GM10248 (cell line): ENCODE measurements around the gene PRKG1.

Source experiments
- CTCF ChIA-PET: fragments of 300-600 bp; sonication (Branson Sonifier 250); formaldehyde crosslinking; extraction: SDS; loops from one replicate; lab custom pipeline; 2021; ENCODE audit warnings: antibody characterized with exemption; lab: Yijun Ruan, JAX
- POLR2A ChIA-PET: fragments of 350-650 bp; sonication (Branson Sonifier 250); formaldehyde crosslinking; extraction: SDS; loops from one replicate; lab custom pipeline; 2020; ENCODE audit warnings: antibody characterized with exemption; lab: Yijun Ruan, JAX
- DNase-seq: peaks from one replicate; pipeline ENCODE4 v3.0.0; 2012; ENCODE audit errors: extremely low spot score
- CTCF ChIP-seq: IDR thresholded peaks from 2 replicates; pipeline ENCODE4 v1.5.1; 2012; ENCODE audit warnings: mild to moderate bottlenecking, low read depth; ENCODE audit errors: extremely low read depth, missing control alignments, control extremely low read depth

Gene PRKG1

GRCh38 chr10:51700228-51700817, 626.0 kb downstream of the PRKG1 start:
- DNase-seq, result no peak
- no peak for TF ChIP-seq CTCF
- ChIA-PET CTCF (interaction anchor here (0.8 to 1.0 kb wide), 2 partner anchors 13 to 18 kb away, joined by 3 read pairs; no protein-coding TSS in a partner anchor), POLR2A (no interaction called here)

GRCh38 chr10:51705774-51706173, 631.5 kb downstream of the PRKG1 start:
- CTCF ChIA-PET, result interaction anchor here (0.9 kb wide), 1 partner anchor 255 kb away, joined by 3 read pairs; no protein-coding TSS in a partner anchor
- DNase-seq, result no peak
- POLR2A ChIA-PET, result no interaction called here
- no peak for TF ChIP-seq CTCF

GRCh38 chr10:51706225-51706624, 631.9 kb downstream of the PRKG1 start:
- ChIA-PET POLR2A (no interaction called here), CTCF (interaction anchor here (0.9 kb wide), 1 partner anchor 255 kb away, joined by 3 read pairs; no protein-coding TSS in a partner anchor)
- DNase-seq, result no peak
- no peak for TF ChIP-seq CTCF

- ChIA-PET CTCF (no interaction called here), POLR2A (no interaction called here)
- DNase-seq, result no peak
- TF ChIP-seq CTCF, result no peak
Measured at GRCh38 chr10:51707392-51707791, 633.1 kb downstream of the PRKG1 start.

GRCh38 chr10:51707821-51708424, 633.6 kb downstream of the PRKG1 start:
- POLR2A ChIA-PET, result no interaction called here
- CTCF ChIA-PET, result no interaction called here
- TF ChIP-seq CTCF, result no peak
- no peak for DNase-seq

GRCh38 chr10:51708609-51709008, 634.3 kb downstream of the PRKG1 start:
- TF ChIP-seq CTCF, result no peak
- no peak for DNase-seq
- POLR2A ChIA-PET, result no interaction called here
- CTCF ChIA-PET, result interaction anchor here (1.2 kb wide), 1 partner anchor 11 kb away, joined by 5 read pairs; no protein-coding TSS in a partner anchor
